Smooth muscle cell of the coronary artery (primary cell): ENCODE data around the gene PCDHB11. TPM values are rescaled to one million over a fixed set of nuclear protein-coding genes. Genes with fewer than 3 reads are reported as not detected.

ENCODE experiments used
- total RNA-seq: library from RNA; depleted of rRNA; stranded (reverse); fragments of >200 nt; gene quantifications from 2 replicates; pipeline ENCODE4 v1.2.3, GENCODE V29; 2014; ENCODE audit warnings: low replicate concordance

Gene PCDHB11
- total RNA-seq, result 0.38 and 0.70 TPM in 2 replicates

GRCh38 chr5:141199359-141200235 is at the start of gene PCDHB11:
TSS of gene PCDHB11 (plus strand) at chr5:141199627. CDS start at chr5:141199775, 148 bp downstream.

DNA sequence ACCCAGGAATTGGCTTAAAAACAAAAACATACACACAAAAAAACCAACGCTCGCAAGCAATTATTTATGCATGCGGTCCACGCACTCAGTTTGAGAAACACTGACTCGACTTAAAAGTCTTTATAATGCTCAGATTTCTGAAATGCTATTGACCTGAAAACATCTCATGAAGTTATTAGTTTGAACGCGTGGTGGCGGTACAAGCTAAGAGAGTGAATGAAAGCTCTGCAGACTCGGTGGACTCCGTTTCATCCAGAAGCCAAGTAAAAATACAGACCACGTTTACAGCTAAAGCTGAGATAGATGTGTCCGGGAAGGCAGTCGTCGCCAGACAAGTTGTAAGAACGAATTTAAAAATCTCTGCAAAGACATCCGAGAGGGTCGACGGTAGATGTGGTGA is 49.6 kb upstream of the PCDHB11 start, which contains the start of gene PCDHB6:
Gene PCDHB6, plus strand, starts transcription at position 246 of the 400 bp plus-strand sequence. CDS start 201 bp downstream, outside the sequence.

GRCh38 chr5:141172381-141173204 is 26.8 kb upstream of the PCDHB11 start, which contains the start of gene PCDHB7:
TSS of gene PCDHB7 (plus strand) at chr5:141172644. CDS start at chr5:141172836, 192 bp downstream.

GRCh38 chr5:141177577-141178191 is 21.7 kb upstream of the PCDHB11 start, which contains the start of gene PCDHB8:
TSS of gene PCDHB8 (plus strand) at chr5:141177790. CDS start at chr5:141178035, 245 bp downstream.

DNA sequence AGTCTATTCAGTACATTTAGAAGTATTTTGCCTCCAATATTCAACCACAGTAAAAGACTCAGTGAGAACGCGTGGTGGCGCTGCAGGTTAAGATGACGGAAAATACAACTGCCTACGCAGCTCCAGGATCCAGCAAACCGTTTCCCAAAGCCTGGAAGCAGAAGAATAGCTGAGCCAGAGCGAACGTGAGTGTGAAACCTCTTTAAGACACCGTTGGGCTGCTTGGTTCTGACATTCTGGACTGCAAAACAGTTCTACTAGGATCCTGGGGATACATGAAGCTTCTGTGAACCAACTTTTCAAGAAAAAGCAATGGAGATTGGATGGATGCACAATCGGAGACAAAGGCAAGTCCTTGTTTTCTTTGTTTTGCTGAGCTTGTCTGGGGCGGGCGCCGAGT is 17.2 kb upstream of the PCDHB11 start, which contains the start of gene PCDHB16:
Gene PCDHB16, plus strand, starts transcription at position 140 of the 400 bp plus-strand sequence. Its CDS starts 173 bp downstream, at position 313.

GRCh38 chr5:141186897-141187512 is 12.4 kb upstream of the PCDHB11 start, which contains the start of gene PCDHB9:
TSS of gene PCDHB9 (plus strand) at chr5:141187161. CDS start at chr5:141187319, 158 bp downstream.

DNA sequence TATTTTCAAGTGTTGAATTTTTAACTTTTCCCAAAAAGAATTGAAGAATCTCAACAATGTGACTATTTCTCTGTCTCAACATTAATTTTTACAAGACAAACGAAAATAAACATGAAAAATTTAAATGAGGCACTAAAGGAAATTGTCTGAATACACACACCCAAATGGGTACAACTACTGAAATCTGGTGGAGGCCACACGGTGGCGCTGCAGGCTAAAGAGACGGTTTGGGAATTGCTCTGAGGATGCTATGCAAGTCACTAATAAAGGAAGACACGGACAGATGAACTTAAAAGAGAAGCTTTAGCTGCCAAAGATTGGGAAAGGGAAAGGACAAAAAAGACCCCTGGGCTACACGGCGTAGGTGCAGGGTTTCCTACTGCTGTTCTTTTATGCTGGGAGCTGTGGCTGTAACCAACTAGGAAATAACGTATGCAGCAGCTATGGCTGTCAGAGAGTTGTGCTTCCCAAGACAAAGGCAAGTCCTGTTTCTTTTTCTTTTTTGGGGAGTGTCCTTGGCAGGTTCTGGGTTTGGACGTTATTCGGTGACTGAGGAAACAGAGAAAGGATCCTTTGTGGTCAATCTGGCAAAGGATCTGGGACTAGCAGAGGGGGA is 7.2 kb upstream of the PCDHB11 start, which contains the start of gene PCDHB10:
Gene PCDHB10, plus strand, starts transcription at position 244 of the 616 bp plus-strand sequence. Its CDS starts 200 bp downstream, at position 444.

GRCh38 chr5:141208478-141208877 is 9.1 kb downstream of the PCDHB11 start, which contains the start of gene PCDHB12:
TSS of gene PCDHB12 (plus strand) at chr5:141208719. CDS start at chr5:141208908, 189 bp downstream.

GRCh38 chr5:141213656-141214339 is 14.4 kb downstream of the PCDHB11 start, which contains the start of gene PCDHB13:
TSS of gene PCDHB13 (plus strand) at chr5:141213919. CDS start at chr5:141214124, 205 bp downstream.

GRCh38 chr5:141223112-141223783 is 23.8 kb downstream of the PCDHB11 start, which contains the start of gene PCDHB14:
TSS of gene PCDHB14 (plus strand) at chr5:141223343. CDS start at chr5:141223506, 163 bp downstream.

DNA sequence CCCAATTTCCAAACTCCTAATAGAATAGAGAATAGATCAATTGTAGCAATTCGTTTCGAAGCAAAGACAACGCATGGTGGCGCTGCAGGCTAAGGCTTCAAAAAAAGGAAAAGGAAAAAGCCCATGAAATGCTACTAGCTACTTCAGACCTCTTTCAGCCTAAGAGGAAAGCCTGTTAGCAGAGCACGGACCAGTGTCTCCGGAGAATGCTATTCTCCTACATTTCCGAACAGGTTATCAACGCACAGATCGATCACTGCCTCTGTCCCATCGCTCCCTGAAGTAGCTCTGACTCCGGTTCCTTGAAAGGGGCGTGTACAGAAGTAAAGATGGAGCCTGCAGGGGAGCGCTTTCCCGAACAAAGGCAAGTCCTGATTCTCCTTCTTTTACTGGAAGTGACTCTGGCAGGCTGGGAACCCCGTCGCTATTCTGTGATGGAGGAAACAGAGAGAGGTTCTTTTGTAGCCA is 45.9 kb downstream of the PCDHB11 start, which contains the start of gene PCDHB15:
Gene PCDHB15, plus strand, starts transcription at position 146 of the 468 bp plus-strand sequence. Its CDS starts 184 bp downstream, at position 330.

Other genes starting within 250 kb of the PCDHB11 start
- gene PCDHAC2, start 233.2 kb upstream of the PCDHB11 start, total RNA-seq, result 0.15 and 2.3 TPM in 2 replicates
- gene PCDHB1, start 148.3 kb upstream of the PCDHB11 start, total RNA-seq, result not detected in 2 replicates
- 1.1 and 3.7 TPM in 2 replicates for gene PCDHB2, start 105.0 kb upstream of the PCDHB11 start, total RNA-seq
- gene PCDHB3, start 99.2 kb upstream of the PCDHB11 start, total RNA-seq, result 0.15 and 1.1 TPM in 2 replicates
- gene PCDHB4, start 77.8 kb upstream of the PCDHB11 start, total RNA-seq, result 0.08 and 0.23 TPM in 2 replicates
- gene PCDHB5, start 64.4 kb upstream of the PCDHB11 start, total RNA-seq, result 2.3 and 3.7 TPM in 2 replicates
- gene PCDHB6, start 49.6 kb upstream of the PCDHB11 start, total RNA-seq, result 0.08 TPM in 1 of 2 replicates, not detected in the other
- 0.30 and 0.47 TPM in 2 replicates for gene PCDHB7, start 27.0 kb upstream of the PCDHB11 start, total RNA-seq
- gene PCDHB8, start 21.8 kb upstream of the PCDHB11 start, total RNA-seq, result 0.23 and 0.35 TPM in 2 replicates
- 0.23 and 0.70 TPM in 2 replicates for gene PCDHB16, start 17.2 kb upstream of the PCDHB11 start, total RNA-seq
- gene PCDHB9, start 12.5 kb upstream of the PCDHB11 start, total RNA-seq, result 0.12 and 0.30 TPM in 2 replicates
- 0.59 and 0.68 TPM in 2 replicates for gene PCDHB10, start 7.3 kb upstream of the PCDHB11 start, total RNA-seq
- gene PCDHB12, start 9.1 kb downstream of the PCDHB11 start, total RNA-seq, result 0.15 and 0.23 TPM in 2 replicates
- gene PCDHB13, start 14.3 kb downstream of the PCDHB11 start, total RNA-seq, result 0.59 and 0.75 TPM in 2 replicates
- 0.59 and 2.1 TPM in 2 replicates for gene PCDHB14, start 23.7 kb downstream of the PCDHB11 start, total RNA-seq
- gene PCDHB15, start 45.8 kb downstream of the PCDHB11 start, total RNA-seq, result 0.70 and 1.2 TPM in 2 replicates
- gene SLC25A2, start 104.4 kb downstream of the PCDHB11 start, total RNA-seq, result 0.23 TPM in 1 of 2 replicates, not detected in the other
- gene TAF7, start 121.2 kb downstream of the PCDHB11 start, total RNA-seq, result 69.5 and 80.4 TPM in 2 replicates
- 0.75 and 1.3 TPM in 2 replicates for gene PCDHGA1, start 130.9 kb downstream of the PCDHB11 start, total RNA-seq
- 1.2 and 1.7 TPM in 2 replicates for gene PCDHGA2, start 139.1 kb downstream of the PCDHB11 start, total RNA-seq
- gene PCDHGA3, start 144.2 kb downstream of the PCDHB11 start, total RNA-seq, result 0.23 and 0.98 TPM in 2 replicates
- gene PCDHGB1, start 150.5 kb downstream of the PCDHB11 start, total RNA-seq, result 1.5 and 2.4 TPM in 2 replicates
- gene PCDHGA4, start 155.4 kb downstream of the PCDHB11 start, total RNA-seq, result 3.2 and 4.4 TPM in 2 replicates
- gene PCDHGB2, start 160.4 kb downstream of the PCDHB11 start, total RNA-seq, result 1.6 and 2.0 TPM in 2 replicates
- 0.98 and 1.3 TPM in 2 replicates for gene PCDHGA5, start 164.5 kb downstream of the PCDHB11 start, total RNA-seq
- gene PCDHGB3, start 170.6 kb downstream of the PCDHB11 start, total RNA-seq, result 3.5 and 5.6 TPM in 2 replicates
- gene PCDHGA6, start 174.3 kb downstream of the PCDHB11 start, total RNA-seq, result 2.2 and 2.3 TPM in 2 replicates
- 2.3 and 2.8 TPM in 2 replicates for gene PCDHGA7, start 183.1 kb downstream of the PCDHB11 start, total RNA-seq
- 22.8 and 23.2 TPM in 2 replicates for gene PCDHGB4, start 188.1 kb downstream of the PCDHB11 start, total RNA-seq
- gene PCDHGA8, start 193.0 kb downstream of the PCDHB11 start, total RNA-seq, result 2.0 and 4.0 TPM in 2 replicates
- gene PCDHGB5, start 198.3 kb downstream of the PCDHB11 start, total RNA-seq, result 11.5 and 16.9 TPM in 2 replicates
- gene PCDHGA9, start 203.2 kb downstream of the PCDHB11 start, total RNA-seq, result 1.7 and 2.8 TPM in 2 replicates
- gene PCDHGB6, start 208.4 kb downstream of the PCDHB11 start, total RNA-seq, result 1.9 and 3.5 TPM in 2 replicates
- gene PCDHGA10, start 213.4 kb downstream of the PCDHB11 start, total RNA-seq, result 2.6 and 4.2 TPM in 2 replicates
- gene PCDHGB7, start 218.1 kb downstream of the PCDHB11 start, total RNA-seq, result 6.7 and 7.3 TPM in 2 replicates
- 4.7 and 7.1 TPM in 2 replicates for gene PCDHGA11, start 221.4 kb downstream of the PCDHB11 start, total RNA-seq
- gene PCDHGA12, start 230.9 kb downstream of the PCDHB11 start, total RNA-seq, result 5.8 and 9.9 TPM in 2 replicates